Germinal center (tissue), 1 donor: ENCODE measurements around the gene PUS10.
"Not testable (repeated sequence)": the region's sequence is repeated elsewhere in the genome, so short reads cannot be mapped to it uniquely, and the experiment has no call there.

Source experiments
- DNase-seq: peaks from one replicate; pipeline ENCODE4 v3.0.0; 2012; ENCODE audit warnings: mixed read lengths, low spot score

Gene PUS10

GRCh38 chr2:61017556-61018317, at the start of gene PUS10, which contains the start of gene PEX13:
TSS of gene PUS10 (minus strand) at chr2:61018255. CDS start at chr2:61011890, 6,365 bp downstream.
TSS of gene PEX13 (plus strand) at chr2:61017720. CDS start at chr2:61017760, 40 bp downstream.
- peak; percentile 75 for DNase-seq

GRCh38 chr2:61065714-61066709, 48.0 kb upstream of the PUS10 start, which contains the start of gene SANBR:
TSS of gene SANBR (plus strand) at chr2:61065871. CDS start at chr2:61070351, 4,480 bp downstream.
- peak; percentile 95 for DNase-seq

- no peak for DNase-seq
Measured at GRCh38 chr2:61059382-61059781, 41.3 kb upstream of the PUS10 start.

GRCh38 chr2:61057562-61057961, 39.5 kb upstream of the PUS10 start:
- no peak for DNase-seq

- DNase-seq: no peak
Measured at GRCh38 chr2:61055557-61055956, 37.5 kb upstream of the PUS10 start.

- no peak for DNase-seq
Measured at GRCh38 chr2:61045999-61046398, 27.9 kb upstream of the PUS10 start.

GRCh38 chr2:61045226-61045625, 27.2 kb upstream of the PUS10 start:
- no peak for DNase-seq

GRCh38 chr2:61044636-61045035, 26.6 kb upstream of the PUS10 start:
- no peak for DNase-seq

GRCh38 chr2:61042807-61043206, 24.8 kb upstream of the PUS10 start:
- DNase-seq: no peak

GRCh38 chr2:61036643-61037042, 18.6 kb upstream of the PUS10 start:
- not testable (repeated sequence) for DNase-seq

- DNase-seq: not testable (repeated sequence)
Measured at GRCh38 chr2:61034592-61034991, 16.5 kb upstream of the PUS10 start.

- no peak for DNase-seq
Measured at GRCh38 chr2:61029533-61029932, 11.5 kb upstream of the PUS10 start.

GRCh38 chr2:61023670-61024069, 5.6 kb upstream of the PUS10 start:
- DNase-seq: no peak

- no peak for DNase-seq
Measured at GRCh38 chr2:61021228-61021660, 3.2 kb upstream of the PUS10 start.

- no peak for DNase-seq
Measured at GRCh38 chr2:61018798-61019197, 743 bp upstream of the PUS10 start.

- DNase-seq: no peak
Measured at GRCh38 chr2:61018318-61018755, 282 bp upstream of the PUS10 start.

- DNase-seq: peak; percentile 71
Measured at GRCh38 chr2:61017003-61017555, 976 bp downstream of the PUS10 start.

- DNase-seq: peak; percentile 13
Measured at GRCh38 chr2:61016392-61017002, 1.6 kb downstream of the PUS10 start.

- DNase-seq: no peak
Measured at GRCh38 chr2:61015976-61016375, 2.1 kb downstream of the PUS10 start.

GRCh38 chr2:61014763-61015162, 3.3 kb downstream of the PUS10 start:
- no peak for DNase-seq

- DNase-seq: no peak
Measured at GRCh38 chr2:61013382-61013781, 4.7 kb downstream of the PUS10 start.

GRCh38 chr2:61012303-61012702, 5.8 kb downstream of the PUS10 start:
- DNase-seq: not testable (repeated sequence)
